Gastroesophageal sphincter (tissue), 3 donors: ENCODE data around the gene CYP3A4.

ENCODE experiments used
- EP300 ChIP-seq: sonication (generic); formaldehyde crosslinking; IDR thresholded peaks from one replicate; pipeline ENCODE4 v1.6.1; 2017; ENCODE audit warnings: antibody characterized with exemption, mild to moderate bottlenecking
- POLR2A ChIP-seq, 2 donors: fragments of 450-650 bp; IDR thresholded peaks; one replicate each; pipeline ENCODE4 v1.6.1; 2017; ENCODE audit warnings: antibody characterized with exemption in 2 of 2, mild to moderate bottlenecking in 2 of 2, moderate library complexity in 1 of 2
- POLR2AphosphoS5 ChIP-seq: sonication (generic); formaldehyde crosslinking; IDR thresholded peaks from one replicate; pipeline ENCODE4 v1.6.1; 2017; ENCODE audit warnings: antibody characterized with exemption
- TF ChIP-seq, protein P1 (sequence below), 4 experiments: fragments of 200-600 bp in 2 of 4; fragments of 450-650 bp in 2 of 4; sonication (generic) in 1 of 4; IDR thresholded peaks; one replicate each; pipeline ENCODE4 v1.5.1; 2017 to 2019; ENCODE audit warnings: antibody characterized with exemption in 4 of 4, mild to moderate bottlenecking in 2 of 4, moderate library complexity in 2 of 4

DNA sequence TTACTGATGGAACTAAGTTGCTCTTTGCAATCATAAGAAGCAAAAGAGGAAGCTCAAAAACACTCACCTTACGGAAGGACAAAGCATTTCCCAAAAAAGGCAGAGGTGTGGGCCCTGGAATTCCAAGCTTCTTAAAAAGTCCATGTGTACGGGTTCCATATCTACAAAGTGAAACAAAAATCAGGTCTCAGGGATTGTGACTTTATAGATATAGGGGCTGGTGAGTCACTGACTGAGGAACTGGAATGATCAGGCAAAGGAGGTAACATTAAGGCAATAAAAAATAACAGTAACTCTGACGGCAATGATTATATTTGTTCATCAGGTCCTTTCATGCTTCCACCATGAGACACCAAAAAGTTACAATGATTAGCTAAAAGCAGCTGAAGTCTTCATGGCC, 53.0 kb downstream of the CYP3A4 start:
- TF ChIP-seq, protein P1, sequence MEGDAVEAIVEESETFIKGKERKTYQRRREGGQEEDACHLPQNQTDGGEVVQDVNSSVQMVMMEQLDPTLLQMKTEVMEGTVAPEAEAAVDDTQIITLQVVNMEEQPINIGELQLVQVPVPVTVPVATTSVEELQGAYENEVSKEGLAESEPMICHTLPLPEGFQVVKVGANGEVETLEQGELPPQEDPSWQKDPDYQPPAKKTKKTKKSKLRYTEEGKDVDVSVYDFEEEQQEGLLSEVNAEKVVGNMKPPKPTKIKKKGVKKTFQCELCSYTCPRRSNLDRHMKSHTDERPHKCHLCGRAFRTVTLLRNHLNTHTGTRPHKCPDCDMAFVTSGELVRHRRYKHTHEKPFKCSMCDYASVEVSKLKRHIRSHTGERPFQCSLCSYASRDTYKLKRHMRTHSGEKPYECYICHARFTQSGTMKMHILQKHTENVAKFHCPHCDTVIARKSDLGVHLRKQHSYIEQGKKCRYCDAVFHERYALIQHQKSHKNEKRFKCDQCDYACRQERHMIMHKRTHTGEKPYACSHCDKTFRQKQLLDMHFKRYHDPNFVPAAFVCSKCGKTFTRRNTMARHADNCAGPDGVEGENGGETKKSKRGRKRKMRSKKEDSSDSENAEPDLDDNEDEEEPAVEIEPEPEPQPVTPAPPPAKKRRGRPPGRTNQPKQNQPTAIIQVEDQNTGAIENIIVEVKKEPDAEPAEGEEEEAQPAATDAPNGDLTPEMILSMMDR (IDR thresholded peaks at IDR 0.05) = no peak
- TF ChIP-seq POLR2A (IDR thresholded peaks at IDR 0.05) = no peak
- TF ChIP-seq POLR2AphosphoS5 = no peak
- no peak for TF ChIP-seq EP300
